Fibroblast of lung (primary cell): ENCODE measurements around the gene PSMC2. TPM values are rescaled to one million over a fixed set of nuclear protein-coding genes. Genes with fewer than 3 reads are reported as not detected.
"Not testable (repeated sequence)": the region's sequence is repeated elsewhere in the genome, so short reads cannot be mapped to it uniquely, and the experiment has no call there.

Source experiments
- DNase-seq, 2 donors: peaks; one replicate each; pipeline versions ENCODE4 v3.0.0 to v3.0.0-alpha.2; 2010; ENCODE audit warnings: low read depth in 2 of 2
- H2AFZ ChIP-seq: 2 replicates; pipeline ENCODE4 v1.5.1; 2012; ENCODE audit warnings: low read length, control low read depth, inconsistent platforms
- H3K27ac ChIP-seq: 2 replicates; pipeline ENCODE4 v1.5.1; 2011; ENCODE audit warnings: low read length, control low read depth; ENCODE audit not compliant: insufficient read depth
- H3K27me3 ChIP-seq: 2 replicates; pipeline ENCODE4 v1.5.1; 2011; ENCODE audit warnings: mild to moderate bottlenecking, low read length; ENCODE audit not compliant: control insufficient read depth, insufficient read depth
- H3K36me3 ChIP-seq: 2 replicates; pipeline ENCODE4 v1.5.1; 2011; ENCODE audit warnings: low read length; ENCODE audit not compliant: control insufficient read depth, insufficient read depth
- H3K4me1 ChIP-seq: 2 replicates; pipeline ENCODE4 v1.5.1; 2011; ENCODE audit warnings: low read length; ENCODE audit not compliant: control insufficient read depth, insufficient read depth; ENCODE audit errors: extremely low read depth
- H3K4me2 ChIP-seq: 2 replicates; pipeline ENCODE4 v1.5.1; 2011; ENCODE audit warnings: low read length, control low read depth; ENCODE audit not compliant: insufficient read depth; ENCODE audit errors: extremely low read depth
- H3K4me3 ChIP-seq, 4 experiments: fragments of 200-600 bp in 1 of 4; sonication (generic) in 1 of 4; replicated peaks in 1 of 4; 2 replicates each; pipeline ENCODE4 v1.5.1; 2011 to 2016; ENCODE audit warnings: low read length in 4 of 4, low read depth in 3 of 4, mild to moderate bottlenecking in 3 of 4, control low read depth in 2 of 4, inconsistent platforms in 1 of 4, mixed read lengths in 1 of 4; ENCODE audit not compliant: insufficient read depth in 1 of 4; ENCODE audit errors: control extremely low read depth in 1 of 4
- H3K79me2 ChIP-seq: 2 replicates; pipeline ENCODE4 v1.5.1; 2012; ENCODE audit warnings: mild to moderate bottlenecking, low read length, inconsistent platforms; ENCODE audit not compliant: control insufficient read depth, insufficient read depth
- H3K9ac ChIP-seq: 2 replicates; pipeline ENCODE4 v1.5.1; 2011; ENCODE audit warnings: mild to moderate bottlenecking, low read length, control low read depth; ENCODE audit not compliant: insufficient read depth
- H3K9me3 ChIP-seq: 2 replicates; pipeline ENCODE4 v1.5.1; 2012; ENCODE audit warnings: low read depth, low read length; ENCODE audit not compliant: control insufficient read depth, insufficient read depth
- H4K20me1 ChIP-seq: 2 replicates; pipeline ENCODE4 v1.5.1; 2011; ENCODE audit warnings: low read length; ENCODE audit not compliant: control insufficient read depth, insufficient read depth; ENCODE audit errors: extremely low read depth
- EZH2 ChIP-seq: IDR thresholded peaks from 2 replicates; pipeline ENCODE4 v1.5.1; 2012; ENCODE audit warnings: low read length, control low read depth, mild to moderate bottlenecking; ENCODE audit errors: missing control alignments
- polyA plus RNA-seq, 2 donors: library from polyadenylated mRNA; depleted of rRNA in 1 of 2; stranded (reverse) in 1 of 2; unstranded in 1 of 2; fragments of >200 nt; gene quantifications; 2 replicates each; pipeline ENCODE4 v1.2.1, GENCODE V29; 2011 to 2012; ENCODE audit warnings: missing spikeins in 1 of 2
- total RNA-seq: library from RNA; depleted of rRNA; stranded (reverse); fragments of >200 nt; gene quantifications from 2 replicates; pipeline ENCODE4 v1.2.1, GENCODE V29; 2014
- TF ChIP-seq, protein P1 (sequence below), 2 donors: IDR thresholded peaks in 1 of 2; conservative IDR thresholded peaks in 1 of 2; 1 replicate in 1 of 2; 2 replicates in 1 of 2; pipeline ENCODE4 v1.5.1; 2011 to 2012; ENCODE audit warnings: low read length in 2 of 2, control low read depth in 1 of 2, inconsistent platforms in 1 of 2, low read depth in 1 of 2, mild to moderate bottlenecking in 1 of 2

The PSMC2 gene
- total and polyA plus RNA-seq, 2 donors (not counting 1 experiment from before 2014, with no cell fraction given): 144 to 305 TPM

GRCh38 chr7:103398483-103399127 lies 51.2 kb downstream of the PSMC2 start:
- no peaks in the 10 kb centered on the region for H3K4me1 ChIP-seq
- H2AFZ ChIP-seq: no peak overlapping the region
- H3K9me3 ChIP-seq: no peaks in the 10 kb centered on the region
- no peaks in the 10 kb centered on the region for H3K79me2 ChIP-seq
- H3K9ac ChIP-seq: no peak overlapping the region
- no peak for DNase-seq
- TF ChIP-seq, protein P1, sequence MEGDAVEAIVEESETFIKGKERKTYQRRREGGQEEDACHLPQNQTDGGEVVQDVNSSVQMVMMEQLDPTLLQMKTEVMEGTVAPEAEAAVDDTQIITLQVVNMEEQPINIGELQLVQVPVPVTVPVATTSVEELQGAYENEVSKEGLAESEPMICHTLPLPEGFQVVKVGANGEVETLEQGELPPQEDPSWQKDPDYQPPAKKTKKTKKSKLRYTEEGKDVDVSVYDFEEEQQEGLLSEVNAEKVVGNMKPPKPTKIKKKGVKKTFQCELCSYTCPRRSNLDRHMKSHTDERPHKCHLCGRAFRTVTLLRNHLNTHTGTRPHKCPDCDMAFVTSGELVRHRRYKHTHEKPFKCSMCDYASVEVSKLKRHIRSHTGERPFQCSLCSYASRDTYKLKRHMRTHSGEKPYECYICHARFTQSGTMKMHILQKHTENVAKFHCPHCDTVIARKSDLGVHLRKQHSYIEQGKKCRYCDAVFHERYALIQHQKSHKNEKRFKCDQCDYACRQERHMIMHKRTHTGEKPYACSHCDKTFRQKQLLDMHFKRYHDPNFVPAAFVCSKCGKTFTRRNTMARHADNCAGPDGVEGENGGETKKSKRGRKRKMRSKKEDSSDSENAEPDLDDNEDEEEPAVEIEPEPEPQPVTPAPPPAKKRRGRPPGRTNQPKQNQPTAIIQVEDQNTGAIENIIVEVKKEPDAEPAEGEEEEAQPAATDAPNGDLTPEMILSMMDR (conservative IDR thresholded peaks at IDR 0.05 in 1 of 2, IDR thresholded peaks at IDR 0.05 in 1 of 2; ENCODE audit: low read depth in 1 of 2, low read length in 2 of 2): no peak
- TF ChIP-seq EZH2: no peak
- H4K20me1 ChIP-seq: no peaks in the 10 kb centered on the region
- H3K4me2 ChIP-seq: no peak overlapping the region
- no peaks in the 10 kb centered on the region for H3K36me3 ChIP-seq
- H3K4me3 ChIP-seq: no peak overlapping the region
- no peaks in the 10 kb centered on the region for H3K27me3 ChIP-seq
- no peak overlapping the region for H3K27ac ChIP-seq

GRCh38 chr7:103399687-103400086 lies 52.2 kb downstream of the PSMC2 start:
- H3K36me3 ChIP-seq, H3K9me3 ChIP-seq, DNase-seq, H3K4me2 ChIP-seq, H3K9ac ChIP-seq, H3K27ac ChIP-seq, H2AFZ ChIP-seq, H3K79me2 ChIP-seq, H4K20me1 ChIP-seq, H3K4me1 ChIP-seq, H3K4me3 ChIP-seq, H3K27me3 ChIP-seq: not testable (repeated sequence)

DNA sequence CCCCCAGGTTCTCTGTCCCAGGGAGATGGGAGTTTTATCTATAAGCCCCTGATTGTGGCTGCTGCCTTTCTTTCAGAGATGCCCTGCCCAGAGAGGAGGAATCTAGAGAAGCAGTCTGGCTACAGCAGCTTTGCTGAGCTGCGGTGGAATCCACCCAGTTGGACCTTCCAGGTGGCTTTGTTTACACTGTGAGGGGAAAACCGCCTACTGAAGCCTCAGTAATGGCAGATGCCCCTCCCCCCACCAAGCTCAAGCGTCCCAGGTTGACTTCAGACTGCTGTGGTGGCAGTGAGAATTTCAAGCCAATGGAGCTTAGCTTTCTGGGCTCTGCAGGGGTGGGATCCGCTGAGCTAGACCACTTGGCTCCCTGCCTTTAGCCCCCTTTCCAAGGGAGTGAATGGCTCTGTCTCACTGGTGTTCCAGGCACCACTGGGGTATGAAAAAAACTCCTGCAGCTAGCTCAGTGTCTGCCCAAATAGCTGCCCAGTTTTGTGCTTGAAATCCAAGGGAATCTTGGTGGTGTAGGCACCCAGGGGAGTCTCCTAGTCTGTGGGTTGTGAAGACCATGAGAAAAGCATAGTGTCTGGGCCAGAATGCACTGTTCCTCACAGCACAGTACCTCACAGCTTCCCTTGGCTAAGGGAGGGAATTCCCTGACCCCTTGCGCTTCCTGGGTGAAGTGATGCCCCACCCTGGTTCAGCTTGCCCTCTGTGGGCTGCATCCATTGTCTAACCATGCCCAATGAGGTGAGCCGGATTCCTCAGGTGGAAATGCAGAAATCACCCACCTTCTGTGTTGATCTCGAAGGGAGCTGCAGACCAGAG lies 58.6 kb downstream of the PSMC2 start:
- not testable (repeated sequence) for H3K4me3 ChIP-seq, H3K36me3 ChIP-seq, H3K4me2 ChIP-seq, H3K79me2 ChIP-seq, H3K9ac ChIP-seq, H3K27me3 ChIP-seq, H3K4me1 ChIP-seq, H2AFZ ChIP-seq, H3K9me3 ChIP-seq, H3K27ac ChIP-seq, DNase-seq, H4K20me1 ChIP-seq

DNA sequence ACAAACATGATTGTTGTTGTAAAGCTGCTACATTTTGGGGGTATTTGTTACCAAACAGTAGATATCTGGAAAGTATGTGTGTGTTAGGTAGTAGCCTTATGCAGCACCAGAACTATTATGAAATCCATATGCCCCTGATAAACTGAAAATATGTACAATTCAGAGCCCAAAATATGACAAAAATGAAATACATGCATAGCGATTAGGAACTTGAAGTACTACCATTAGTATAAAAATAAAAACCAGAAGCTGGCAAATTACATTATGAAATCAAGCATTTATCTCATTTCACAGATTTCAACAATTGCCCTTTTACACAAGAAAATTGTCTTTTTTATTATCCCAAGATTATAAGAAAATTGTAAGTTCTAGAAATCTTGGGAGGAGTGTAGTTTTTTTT lies 64.7 kb downstream of the PSMC2 start:
- Histone ChIP-seq H3K27me3 (no peaks in the 10 kb centered on the region), H3K36me3 (no peaks in the 10 kb centered on the region), H3K4me1 (no peaks in the 10 kb centered on the region), H3K9me3 (no peaks in the 10 kb centered on the region), H2AFZ (no peak overlapping the region), H3K4me3 (no peak overlapping the region), H3K4me2 (no peak overlapping the region), H3K9ac (no peak overlapping the region), H4K20me1 (no peaks in the 10 kb centered on the region), H3K27ac (no peak overlapping the region), H3K79me2 (no peaks in the 10 kb centered on the region)
- no peak for TF ChIP-seq EZH2
- TF ChIP-seq, protein P1 (conservative IDR thresholded peaks at IDR 0.05 in 1 of 2, IDR thresholded peaks at IDR 0.05 in 1 of 2; ENCODE audit: low read depth in 1 of 2, low read length in 2 of 2): no peak
- DNase-seq: no peak
